Suprapubic skin (tissue), 4 donors: Measurements from ENCODE around the gene ULBP3. TPM values are rescaled to one million over a fixed set of nuclear protein-coding genes. Genes with fewer than 3 reads are reported as not detected.

Experiments
- DNase-seq, 2 donors: peaks; one replicate each; pipeline ENCODE4 v3.0.0-alpha.2; 2019; ENCODE audit warnings: low spot score in 2 of 2
- H3K27ac ChIP-seq: fragments of 200-600 bp; sonication (generic); one replicate; pipeline ENCODE4 v1.5.1; 2019
- H3K27me3 ChIP-seq: fragments of 200-600 bp; sonication (generic); one replicate; pipeline ENCODE4 v1.5.1; 2019
- H3K36me3 ChIP-seq: fragments of 200-600 bp; sonication (generic); one replicate; pipeline ENCODE4 v1.5.1; 2019
- H3K4me1 ChIP-seq: fragments of 200-600 bp; sonication (generic); one replicate; pipeline ENCODE4 v1.5.1; 2019
- H3K4me3 ChIP-seq: fragments of 200-600 bp; sonication (generic); one replicate; pipeline ENCODE4 v1.5.1; 2019; ENCODE audit warnings: mild to moderate bottlenecking
- H3K9me3 ChIP-seq: fragments of 200-600 bp; sonication (generic); one replicate; pipeline ENCODE4 v1.5.1; 2019
- EP300 ChIP-seq: sonication (generic); formaldehyde crosslinking; IDR thresholded peaks from one replicate; pipeline ENCODE4 v1.6.1; 2017; ENCODE audit warnings: antibody characterized with exemption
- POLR2A ChIP-seq, 2 donors: fragments of 450-650 bp; IDR thresholded peaks; one replicate each; pipeline ENCODE4 v1.6.1; 2017; ENCODE audit warnings: antibody characterized with exemption in 2 of 2, mild to moderate bottlenecking in 2 of 2, moderate library complexity in 2 of 2
- POLR2AphosphoS5 ChIP-seq, 3 donors: sonication (generic); formaldehyde crosslinking; IDR thresholded peaks; one replicate each; pipeline ENCODE4 v1.6.1; 2017; ENCODE audit warnings: antibody characterized with exemption in 3 of 3
- WGBS: methylation state at CpG from one replicate; pipeline ENCODE4 v1.1.5; 2018; 5-methylcytosine and 5-hydroxymethylcytosine counted together
- total RNA-seq, 4 donors: library from RNA; depleted of rRNA; stranded (reverse); fragments of >200 nt; gene quantifications; one replicate each; pipeline ENCODE4 v1.1.0, GENCODE V29; 2016
- TF ChIP-seq, protein P1 (sequence below), 2 donors: fragments of 200-600 bp in 1 of 2; fragments of 450-650 bp in 1 of 2; sonication (generic) in 1 of 2; IDR thresholded peaks; one replicate each; pipeline ENCODE4 v1.5.1; 2016 to 2019; ENCODE audit warnings: antibody characterized with exemption in 2 of 2, mild to moderate bottlenecking in 1 of 2, moderate library complexity in 1 of 2

Gene ULBP3
- total RNA-seq, 4 donors from 2014 or later, result 0.78 to 2.1 TPM; not detected in 2

DNA sequence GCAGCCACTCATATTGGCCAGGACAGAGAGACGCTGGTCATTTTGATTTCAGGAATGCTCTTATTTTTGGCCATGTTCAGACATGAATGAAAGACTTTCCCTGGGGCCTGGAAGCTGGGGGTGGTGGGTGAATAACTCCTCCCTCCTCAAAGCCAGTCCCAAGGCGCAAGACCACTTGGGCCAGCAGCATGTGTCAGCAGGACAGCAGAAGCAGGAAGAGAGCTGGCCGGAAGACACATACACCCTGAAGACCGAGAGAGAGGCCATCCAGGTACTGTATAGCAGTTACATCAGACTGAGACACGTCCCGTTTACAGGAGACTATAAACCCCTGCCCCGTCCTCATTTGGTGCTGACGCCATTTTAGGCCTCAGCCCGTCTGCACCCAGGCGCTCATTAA lies 29.2 kb upstream of the ULBP3 start:
- WGBS, result 94% methylated on average over 10 of the region's 10 CpGs
- Histone ChIP-seq H3K27ac (no peak overlapping the region), H3K9me3 (no peaks in the 10 kb centered on the region), H3K36me3 (no peaks in the 10 kb centered on the region), H3K4me3 (no peak overlapping the region), H3K4me1 (no peaks in the 10 kb centered on the region), H3K27me3 (peaks cover 26% of the 10 kb centered on the region)
- TF ChIP-seq, protein P1, sequence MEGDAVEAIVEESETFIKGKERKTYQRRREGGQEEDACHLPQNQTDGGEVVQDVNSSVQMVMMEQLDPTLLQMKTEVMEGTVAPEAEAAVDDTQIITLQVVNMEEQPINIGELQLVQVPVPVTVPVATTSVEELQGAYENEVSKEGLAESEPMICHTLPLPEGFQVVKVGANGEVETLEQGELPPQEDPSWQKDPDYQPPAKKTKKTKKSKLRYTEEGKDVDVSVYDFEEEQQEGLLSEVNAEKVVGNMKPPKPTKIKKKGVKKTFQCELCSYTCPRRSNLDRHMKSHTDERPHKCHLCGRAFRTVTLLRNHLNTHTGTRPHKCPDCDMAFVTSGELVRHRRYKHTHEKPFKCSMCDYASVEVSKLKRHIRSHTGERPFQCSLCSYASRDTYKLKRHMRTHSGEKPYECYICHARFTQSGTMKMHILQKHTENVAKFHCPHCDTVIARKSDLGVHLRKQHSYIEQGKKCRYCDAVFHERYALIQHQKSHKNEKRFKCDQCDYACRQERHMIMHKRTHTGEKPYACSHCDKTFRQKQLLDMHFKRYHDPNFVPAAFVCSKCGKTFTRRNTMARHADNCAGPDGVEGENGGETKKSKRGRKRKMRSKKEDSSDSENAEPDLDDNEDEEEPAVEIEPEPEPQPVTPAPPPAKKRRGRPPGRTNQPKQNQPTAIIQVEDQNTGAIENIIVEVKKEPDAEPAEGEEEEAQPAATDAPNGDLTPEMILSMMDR (IDR thresholded peaks at IDR 0.05), result no peak
- TF ChIP-seq EP300 (no peak), POLR2A (IDR thresholded peaks at IDR 0.05) (no peak), POLR2AphosphoS5 (IDR thresholded peaks at IDR 0.05) (no peak)
- no peak for DNase-seq

DNA sequence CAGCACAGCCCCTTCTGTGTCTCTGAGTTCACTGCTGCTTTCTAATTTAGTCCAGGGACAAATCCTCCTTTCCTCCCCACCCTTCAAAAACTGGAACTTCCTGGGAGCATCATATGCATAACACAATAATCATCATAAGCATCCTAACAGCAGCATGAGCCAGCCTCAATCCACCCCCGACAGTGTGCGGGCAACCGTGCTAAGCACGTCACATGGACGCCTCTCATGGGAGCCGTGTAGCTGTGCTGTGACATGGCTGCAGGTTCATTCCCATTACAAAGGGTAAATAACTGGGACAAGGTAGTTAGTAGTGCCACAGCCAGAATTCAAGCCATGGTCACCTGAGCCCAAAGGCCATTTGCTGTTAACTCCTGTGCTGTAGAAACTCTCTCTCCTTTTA lies 24.5 kb upstream of the ULBP3 start:
- DNase-seq, result no peak
- 100% methylated on average over 6 of the region's 6 CpGs for WGBS
- no peak for TF ChIP-seq EP300
- no peak for TF ChIP-seq POLR2A (IDR thresholded peaks at IDR 0.05)
- no peak for TF ChIP-seq POLR2AphosphoS5 (IDR thresholded peaks at IDR 0.05)
- TF ChIP-seq, protein P1 (IDR thresholded peaks at IDR 0.05), result no peak
- H3K27ac ChIP-seq, result no peak overlapping the region
- no peak overlapping the region for H3K4me3 ChIP-seq
- peaks cover 27% of the 10 kb centered on the region for H3K27me3 ChIP-seq
- H3K4me1 ChIP-seq, result no peaks in the 10 kb centered on the region
- no peaks in the 10 kb centered on the region for H3K9me3 ChIP-seq
- no peaks in the 10 kb centered on the region for H3K36me3 ChIP-seq

DNA sequence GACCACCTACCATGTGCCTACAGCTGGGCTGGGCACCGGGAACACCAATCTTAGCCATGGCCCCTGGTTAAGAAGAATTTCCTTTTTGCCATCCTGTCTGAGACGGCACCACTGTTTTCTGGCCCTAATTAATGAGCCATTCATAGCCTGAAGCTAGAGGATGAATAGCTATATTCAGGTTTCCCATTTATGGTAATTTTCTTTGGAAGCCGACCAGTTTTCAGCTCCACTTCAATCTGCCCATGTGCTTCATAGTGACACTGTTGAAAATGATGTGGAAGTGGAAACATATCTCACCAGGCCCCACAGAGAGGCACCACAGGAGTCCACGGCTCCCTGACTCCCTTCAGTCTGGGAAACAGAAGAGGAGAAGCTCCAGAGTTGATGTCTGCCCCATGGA lies 22.6 kb upstream of the ULBP3 start:
- Histone ChIP-seq H3K27ac (no peak overlapping the region), H3K9me3 (no peaks in the 10 kb centered on the region), H3K27me3 (peaks cover 18% of the 10 kb centered on the region), H3K4me3 (no peak overlapping the region), H3K4me1 (no peaks in the 10 kb centered on the region), H3K36me3 (no peaks in the 10 kb centered on the region)
- DNase-seq, result no peak
- WGBS, result 35% methylated on average over 4 of the region's 4 CpGs
- TF ChIP-seq, protein P1 (IDR thresholded peaks at IDR 0.05), result no peak
- no peak for TF ChIP-seq POLR2A (IDR thresholded peaks at IDR 0.05)
- TF ChIP-seq EP300, result no peak

DNA sequence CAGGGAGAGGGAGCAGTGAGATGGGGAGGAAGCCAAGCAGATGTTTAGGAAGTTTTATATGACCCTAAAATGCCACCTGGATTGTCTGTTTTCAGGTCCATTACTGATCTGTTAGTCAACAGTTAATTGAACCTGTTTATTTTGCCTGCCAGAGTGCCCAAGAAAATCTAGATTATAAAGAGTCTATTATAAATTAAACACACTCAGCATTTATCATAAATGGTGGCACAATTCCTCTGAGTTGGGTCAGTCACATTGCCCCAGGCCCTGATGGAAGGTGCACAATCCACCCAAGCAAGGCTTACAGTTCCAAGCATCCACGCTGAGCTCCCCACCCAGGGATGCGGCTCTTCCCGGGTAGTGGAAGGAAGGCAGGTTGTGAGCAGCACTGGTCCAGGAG lies 21.4 kb upstream of the ULBP3 start:
- Histone ChIP-seq H3K9me3 (no peaks in the 10 kb centered on the region), H3K27ac (no peak overlapping the region), H3K4me1 (no peaks in the 10 kb centered on the region), H3K27me3 (peaks cover 9% of the 10 kb centered on the region), H3K4me3 (no peak overlapping the region), H3K36me3 (no peaks in the 10 kb centered on the region)
- 68% methylated on average over 3 of the region's 3 CpGs for WGBS
- TF ChIP-seq EP300, result no peak
- TF ChIP-seq POLR2AphosphoS5 (IDR thresholded peaks at IDR 0.05), result no peak
- no peak for TF ChIP-seq POLR2A (IDR thresholded peaks at IDR 0.05)
- TF ChIP-seq, protein P1 (IDR thresholded peaks at IDR 0.05), result no peak
- DNase-seq, result no peak

DNA sequence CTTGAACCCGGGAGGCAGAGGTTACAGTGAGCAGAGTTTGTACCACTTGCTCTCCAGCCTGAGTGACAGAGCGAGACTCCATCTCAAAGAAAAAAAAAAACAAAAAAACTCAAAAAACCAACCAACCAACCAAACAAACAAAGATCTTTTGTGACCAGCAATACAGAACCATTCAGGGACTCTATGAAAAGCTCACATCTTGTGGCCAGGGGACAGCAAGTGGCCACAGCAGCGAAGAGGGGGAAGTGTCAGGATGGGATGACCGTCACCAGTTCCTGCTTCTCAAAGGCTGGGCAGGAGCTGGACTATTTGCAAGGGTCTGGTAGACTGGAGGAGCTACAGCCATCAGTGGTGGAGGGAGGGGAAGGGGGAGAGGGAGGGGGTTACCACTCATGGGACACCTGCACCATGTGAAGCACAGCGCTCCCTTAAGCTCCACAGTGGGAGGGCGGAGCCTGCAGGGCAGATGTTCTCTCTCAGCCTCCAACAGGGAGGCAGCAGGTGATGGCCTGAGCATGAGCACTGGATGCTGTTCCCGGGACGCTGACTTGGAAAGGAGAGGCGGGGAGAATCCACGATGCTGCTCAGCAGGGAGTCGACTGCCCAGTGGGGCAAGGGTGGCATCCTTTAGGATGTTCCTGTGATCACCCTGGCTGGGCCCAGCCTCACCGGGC lies 19.7 kb upstream of the ULBP3 start:
- H3K4me3 ChIP-seq, result no peak overlapping the region

More for the DNA sequence above, 19.7 kb upstream of the ULBP3 start:
- DNase-seq, result no peak
- no peak for TF ChIP-seq EP300
- TF ChIP-seq POLR2A (IDR thresholded peaks at IDR 0.05), result no peak
- TF ChIP-seq, protein P1 (IDR thresholded peaks at IDR 0.05), result no peak
- no peak for TF ChIP-seq POLR2AphosphoS5 (IDR thresholded peaks at IDR 0.05)
- H3K27ac ChIP-seq, result no peak overlapping the region
- WGBS, result 86% methylated on average over 12 of the region's 12 CpGs
- peaks cover 14% of the 10 kb centered on the region for H3K27me3 ChIP-seq
- no peaks in the 10 kb centered on the region for H3K4me1 ChIP-seq
- no peaks in the 10 kb centered on the region for H3K9me3 ChIP-seq
- H3K36me3 ChIP-seq, result no peaks in the 10 kb centered on the region
